Hematopoietic multipotent progenitor cell treated with erythropoietin and hydrocortisone succinate and interleukin-3 and kit ligand, for 17 days (in vitro differentiated cells): ENCODE data around the gene ARSA.

Source experiments
- DNase-seq: peaks from one replicate; pipeline ENCODE4 v3.0.0-alpha.2; 2015; ENCODE audit warnings: low spot score

Gene ARSA

GRCh38 chr22:50604256-50605001 lies 23.5 kb downstream of the ARSA start:
- no peak for DNase-seq

GRCh38 chr22:50603511-50604255 lies 24.3 kb downstream of the ARSA start:
- no peak for DNase-seq

GRCh38 chr22:50602338-50602700 lies 25.6 kb downstream of the ARSA start:
- no peak for DNase-seq

GRCh38 chr22:50601669-50602337 lies 26.1 kb downstream of the ARSA start:
- DNase-seq: no peak

- DNase-seq: no peak
These were observed 26.8 kb downstream of the ARSA start for GRCh38 chr22:50600967-50601668.

- DNase-seq: no peak
These were observed 27.4 kb downstream of the ARSA start, which contains the start of gene MAPK8IP2 for GRCh38 chr22:50600538-50600937. MAPK8IP2 (plus strand) TSS chr22:50600793; CDS start chr22:50600819, 26 bp downstream.

- no peak for DNase-seq
These were observed 28.0 kb downstream of the ARSA start for GRCh38 chr22:50599816-50600455.

- no peak for DNase-seq
These were observed 30.9 kb downstream of the ARSA start for GRCh38 chr22:50597097-50597496.

- no peak for DNase-seq
These were observed 32.8 kb downstream of the ARSA start for GRCh38 chr22:50595189-50595588.

- DNase-seq: no peak
These were observed 40.5 kb downstream of the ARSA start for GRCh38 chr22:50587407-50587806.

- no peak for DNase-seq
These were observed 41.5 kb downstream of the ARSA start for GRCh38 chr22:50586416-50586815.

- DNase-seq: no peak
These were observed 42.2 kb downstream of the ARSA start for GRCh38 chr22:50585781-50586180.

- DNase-seq: no peak
These were observed 42.7 kb downstream of the ARSA start for GRCh38 chr22:50585238-50585637.

- no peak for DNase-seq
These were observed 43.6 kb downstream of the ARSA start for GRCh38 chr22:50584106-50585096.

GRCh38 chr22:50583294-50583861 lies 44.6 kb downstream of the ARSA start:
- no peak for DNase-seq

GRCh38 chr22:50582493-50583293 lies 45.3 kb downstream of the ARSA start, which contains the start of gene CHKB:
CHKB (minus strand) TSS chr22:50582849; CDS start chr22:50582781, 68 bp downstream.
- DNase-seq: peak; percentile 92

- DNase-seq: no peak
These were observed 45.9 kb downstream of the ARSA start for GRCh38 chr22:50581950-50582492.

- DNase-seq: no peak
These were observed 46.7 kb downstream of the ARSA start for GRCh38 chr22:50581031-50581949.
